H9 (cell line): ENCODE measurements around the gene CD93. TPM values are rescaled to one million over a fixed set of nuclear protein-coding genes. Genes with fewer than 3 reads are reported as not detected.

Experiments
- DNase-seq: peaks from one replicate; pipeline ENCODE4 v3.0.0-alpha.2; 2017
- H2AFZ ChIP-seq: one replicate; pipeline ENCODE4 v1.6.1; 2013; ENCODE audit warnings: mild to moderate bottlenecking, low read length, control low read depth, moderate library complexity
- H2AK5ac ChIP-seq: 2 replicates; pipeline ENCODE4 v1.6.1; 2013; ENCODE audit warnings: low read length, control low read depth, mixed read lengths; ENCODE audit not compliant: insufficient read length
- H2BK120ac ChIP-seq: one replicate; pipeline ENCODE4 v1.6.1; 2013; ENCODE audit warnings: low read depth, mild to moderate bottlenecking, low read length, control low read depth, inconsistent platforms; ENCODE audit not compliant: poor library complexity, severe bottlenecking
- H2BK12ac ChIP-seq: 2 replicates; pipeline ENCODE4 v1.6.1; 2013; ENCODE audit warnings: low read length, control low read depth, mixed read lengths, low read depth; ENCODE audit not compliant: insufficient read length
- H2BK15ac ChIP-seq: 2 replicates; pipeline ENCODE4 v1.6.1; 2013; ENCODE audit warnings: low read depth, low read length, control low read depth
- H2BK20ac ChIP-seq: one replicate; pipeline ENCODE4 v1.6.1; 2013; ENCODE audit warnings: low read depth, mild to moderate bottlenecking, low read length, control low read depth, inconsistent platforms; ENCODE audit not compliant: poor library complexity, severe bottlenecking
- H2BK5ac ChIP-seq: 2 replicates; pipeline ENCODE4 v1.6.1; 2013; ENCODE audit warnings: low read length, control low read depth, mixed read lengths; ENCODE audit not compliant: insufficient read length
- H3K14ac ChIP-seq: 2 replicates; pipeline ENCODE4 v1.6.1; 2013; ENCODE audit warnings: low read length, control low read depth; ENCODE audit not compliant: insufficient read depth
- H3K18ac ChIP-seq: 2 replicates; pipeline ENCODE4 v1.6.1; 2013; ENCODE audit warnings: low read depth, mild to moderate bottlenecking, mixed read lengths, low read length, control low read depth; ENCODE audit not compliant: insufficient read length
- H3K23ac ChIP-seq: 2 replicates; pipeline ENCODE4 v1.6.1; 2013; ENCODE audit warnings: low read length, control low read depth, mixed read lengths, low read depth; ENCODE audit not compliant: insufficient read length
- H3K23me2 ChIP-seq: 2 replicates; pipeline ENCODE4 v1.6.1; 2013; ENCODE audit warnings: low read depth, mild to moderate bottlenecking, mixed read lengths, low read length, control low read depth; ENCODE audit not compliant: insufficient read length, poor library complexity, severe bottlenecking
- H3K27ac ChIP-seq: 2 replicates; pipeline ENCODE4 v1.5.1; 2013; ENCODE audit warnings: low read length, control low read depth, mixed read lengths, low read depth; ENCODE audit not compliant: insufficient read length
- H3K27me3 ChIP-seq: 2 replicates; pipeline ENCODE4 v1.6.1; 2013; ENCODE audit warnings: low read length, control low read depth, inconsistent platforms; ENCODE audit not compliant: insufficient read depth
- H3K4ac ChIP-seq: 2 replicates; pipeline ENCODE4 v1.6.1; 2013; ENCODE audit warnings: low read depth, mild to moderate bottlenecking, control low read depth, inconsistent platforms, low read length, moderate library complexity
- H3K4me1 ChIP-seq: 2 replicates; pipeline ENCODE4 v1.6.1; 2013; ENCODE audit warnings: low read length, control low read depth, inconsistent platforms; ENCODE audit not compliant: insufficient read depth
- H3K4me2 ChIP-seq: 2 replicates; pipeline ENCODE4 v1.6.1; 2013; ENCODE audit warnings: low read length, control low read depth, mixed read lengths; ENCODE audit not compliant: insufficient read length, insufficient read depth
- H3K56ac ChIP-seq: 2 replicates; pipeline ENCODE4 v1.6.1; 2013; ENCODE audit warnings: low read depth, mild to moderate bottlenecking, mixed read lengths, low read length, control low read depth; ENCODE audit not compliant: insufficient read length
- H3K79me1 ChIP-seq: 2 replicates; pipeline ENCODE4 v1.6.1; 2013; ENCODE audit warnings: low read depth, mild to moderate bottlenecking, moderate library complexity, low read length, control low read depth, inconsistent platforms; ENCODE audit not compliant: insufficient read depth, poor library complexity, severe bottlenecking
- H3K79me2 ChIP-seq: 2 replicates; pipeline ENCODE4 v1.6.1; 2013; ENCODE audit warnings: low read length, control low read depth, inconsistent platforms; ENCODE audit not compliant: insufficient read depth
- H3K9ac ChIP-seq: 2 replicates; pipeline ENCODE4 v1.6.1; 2013; ENCODE audit warnings: low read length, control low read depth, mixed read lengths; ENCODE audit not compliant: insufficient read length; ENCODE audit errors: extremely low read depth
- H3K9me3 ChIP-seq: one replicate; pipeline ENCODE4 v1.6.1; 2013; ENCODE audit warnings: low read depth, low read length, inconsistent platforms; ENCODE audit not compliant: control insufficient read depth
- H3T11ph ChIP-seq: one replicate; pipeline ENCODE4 v1.6.1; 2013; ENCODE audit warnings: mild to moderate bottlenecking, low read length, control low read depth, inconsistent platforms
- H4K20me1 ChIP-seq: one replicate; pipeline ENCODE4 v1.6.1; 2013; ENCODE audit not compliant: control insufficient read depth, insufficient read length, insufficient read depth
- H4K5ac ChIP-seq: 2 replicates; pipeline ENCODE4 v1.6.1; 2013; ENCODE audit warnings: low read depth, mild to moderate bottlenecking, mixed read lengths, low read length, control low read depth; ENCODE audit not compliant: insufficient read length
- H4K8ac ChIP-seq: replicated peaks from 2 replicates; pipeline ENCODE4 v1.6.1; 2013; ENCODE audit warnings: low read length, control low read depth, mixed read lengths, low read depth; ENCODE audit not compliant: insufficient read length
- H4K91ac ChIP-seq: 2 replicates; pipeline ENCODE4 v1.6.1; 2013; ENCODE audit warnings: low read depth, mild to moderate bottlenecking, moderate library complexity, mixed read lengths, low read length, control low read depth; ENCODE audit not compliant: insufficient read length
- H3K27ac Mint-ChIP-seq, 3 experiments: 2 replicates in 2 of 3; 3 replicates in 1 of 3; pipeline ENCODE4 v1.8.0; 2020 to 2021; ENCODE audit warnings: mixed read lengths in 3 of 3, mild to moderate bottlenecking in 1 of 3, moderate library complexity in 1 of 3
- H3K27me3 Mint-ChIP-seq: 2 replicates; pipeline ENCODE4 v1.8.0; 2021; ENCODE audit warnings: low read depth, mild to moderate bottlenecking, moderate library complexity, mixed read lengths
- H3K36me3 Mint-ChIP-seq, 3 experiments: 2 replicates in 2 of 3; 3 replicates in 1 of 3; pipeline ENCODE4 v1.8.0; 2020 to 2021; ENCODE audit warnings: low read depth in 3 of 3, mixed read lengths in 3 of 3; ENCODE audit not compliant: insufficient read depth in 1 of 3
- H3K4me1 Mint-ChIP-seq, 2 experiments: 2 replicates each; pipeline ENCODE4 v1.8.0; 2020; ENCODE audit warnings: mixed read lengths in 2 of 2
- H3K4me3 Mint-ChIP-seq, 2 experiments: 2 replicates in 1 of 2; 3 replicates in 1 of 2; pipeline ENCODE4 v1.8.0; 2020 to 2021; ENCODE audit warnings: mild to moderate bottlenecking in 2 of 2, mixed read lengths in 2 of 2, moderate library complexity in 1 of 2
- H3K9me3 Mint-ChIP-seq, 2 experiments: 2 replicates in 1 of 2; 3 replicates in 1 of 2; pipeline ENCODE4 v1.8.0; 2020; ENCODE audit warnings: mild to moderate bottlenecking in 2 of 2, mixed read lengths in 2 of 2, moderate library complexity in 1 of 2
- CTCF ChIP-seq: fragments of 200-600 bp; sonication (generic); conservative IDR thresholded peaks from 3 replicates; pipeline ENCODE4 v1.8.0; 2021; ENCODE audit warnings: antibody characterized with exemption, mild to moderate bottlenecking
- WGBS: extraction: QIAGEN DNeasy Blood & Tissue Kit; methylation state at CpG from one replicate; pipeline ENCODE4 v1.1.7; 2013; ENCODE audit warnings: missing lambda C conversion rate, low lambda C conversion rate, mixed read lengths; ENCODE audit not compliant: insufficient read length; ENCODE audit errors: extremely low coverage; 5-methylcytosine and 5-hydroxymethylcytosine counted together
- total RNA-seq: library from RNA; stranded (reverse); gene quantifications from 2 replicates; pipeline ENCODE4 v1.2.1, GENCODE V29; 2021

Gene CD93
- total RNA-seq, 1 experiment from 2014 or later, result not detected

- Histone ChIP-seq H3K4ac (no peak overlapping the region), H4K91ac (no peak overlapping the region), H2BK120ac (no peak overlapping the region), H3K4me2 (no peak overlapping the region), H3K18ac (no peak overlapping the region), H3K56ac (no peak overlapping the region), H3K27ac (no peak overlapping the region), H4K8ac (no peak overlapping the region), H3K27me3 (no peaks in the 10 kb centered on the region), H3K14ac (no peak overlapping the region), H2BK5ac (no peak overlapping the region), H3K23ac (no peak overlapping the region), H4K20me1 (no peaks in the 10 kb centered on the region), H3K23me2 (no peaks in the 10 kb centered on the region), H3K4me1 (no peaks in the 10 kb centered on the region), H2AFZ (no peak overlapping the region), H2BK20ac (no peak overlapping the region), H2AK5ac (no peak overlapping the region), H3K79me2 (no peaks in the 10 kb centered on the region), H3T11ph (no peak overlapping the region), H4K5ac (no peak overlapping the region), H2BK15ac (no peak overlapping the region), H3K79me1 (no peaks in the 10 kb centered on the region), H3K9me3 (no peaks in the 10 kb centered on the region), H2BK12ac (no peak overlapping the region), H3K9ac (no peak overlapping the region)
- DNase-seq, result no peak
- H3K27me3 Mint-ChIP-seq, result no peaks in the 10 kb centered on the region
- H3K27ac Mint-ChIP-seq, result no peak overlapping the region
- H3K36me3 Mint-ChIP-seq, result no peaks in the 10 kb centered on the region
- H3K9me3 Mint-ChIP-seq, result no peaks in the 10 kb centered on the region
- no peaks in the 10 kb centered on the region for H3K4me1 Mint-ChIP-seq
- whole genome bisulfite sequencing, result no CpG with 5 or more reads among the region's 4 CpGs
- no peak for TF ChIP-seq CTCF
- H3K4me3 Mint-ChIP-seq, result no peak overlapping the region
These were observed 14.1 kb downstream of the CD93 start for GRCh38 chr20:23071996-23072395.
